H1 (cell line): ENCODE measurements around the gene TMEM45B. TPM values are rescaled to one million over a fixed set of nuclear protein-coding genes. Genes with fewer than 3 reads are reported as not detected.
A peak's percentile ranks its signal among the peaks of the same experiment; 100 is the strongest.

Experiments used
- ASH2L ChIP-seq: fragments of 200-600, 300-600 bp; sonication (generic); IDR thresholded peaks from one replicate; pipeline ENCODE4 v1.7.1; 2017; ENCODE audit warnings: low read length
- ATF3 ChIP-seq: IDR thresholded peaks from 2 replicates; pipeline ENCODE4 v1.6.1; 2011; ENCODE audit warnings: low read depth, mild to moderate bottlenecking, low read length; ENCODE audit not compliant: insufficient read depth
- GTF2F1 ChIP-seq: IDR thresholded peaks from 2 replicates; pipeline ENCODE4 v1.6.1; 2012; ENCODE audit warnings: low read depth, low read length, improper control_type of control experiment, borderline replicate concordance
- KDM4A ChIP-seq: IDR thresholded peaks from one replicate; pipeline ENCODE4 v1.7.1; 2012; ENCODE audit warnings: low read depth, mild to moderate bottlenecking, moderate library complexity, low read length, inconsistent platforms; ENCODE audit not compliant: severe bottlenecking
- MAFK ChIP-seq: IDR thresholded peaks from 2 replicates; pipeline ENCODE4 v1.6.1; 2012; ENCODE audit warnings: low read depth, mild to moderate bottlenecking, improper control_type of control experiment, low read length
- POLR2A ChIP-seq, 2 experiments: IDR thresholded peaks; 1 replicate in 1 of 2; 2 replicates in 1 of 2; pipeline ENCODE4 v1.6.1; 2011; ENCODE audit warnings: low read depth in 2 of 2, low read length in 2 of 2, mild to moderate bottlenecking in 2 of 2; ENCODE audit errors: control extremely low read depth in 1 of 2
- POLR2AphosphoS5 ChIP-seq: IDR thresholded peaks from 2 replicates; pipeline ENCODE4 v1.6.1; 2011; ENCODE audit warnings: low read depth, low read length
- POU5F1 ChIP-seq: IDR thresholded peaks from 2 replicates; pipeline ENCODE4 v1.6.1; 2011; ENCODE audit warnings: low read depth, mild to moderate bottlenecking, low read length, moderate library complexity
- RBBP5 ChIP-seq: IDR thresholded peaks from 2 replicates; pipeline ENCODE4 v1.7.1; 2012; ENCODE audit warnings: low read depth, mild to moderate bottlenecking, inconsistent platforms, low read length, moderate library complexity, borderline replicate concordance
- SAP30 ChIP-seq: fragments of 300-600 bp; sonication (generic); IDR thresholded peaks from 2 replicates; pipeline ENCODE4 v1.7.1; 2012; ENCODE audit warnings: low read length, moderate library complexity, mild to moderate bottlenecking, inconsistent platforms; ENCODE audit not compliant: insufficient read depth, insufficient replicate concordance
- SP4 ChIP-seq: IDR thresholded peaks from 2 replicates; pipeline ENCODE4 v1.6.1; 2012; ENCODE audit warnings: low read length, inconsistent platforms
- SRF ChIP-seq: IDR thresholded peaks from 2 replicates; pipeline ENCODE4 v1.6.1; 2011; ENCODE audit warnings: mild to moderate bottlenecking, low read depth, low read length, moderate library complexity
- TAF7 ChIP-seq: optimal IDR thresholded peaks from 2 replicates; pipeline ENCODE3; 2011; ENCODE audit warnings: low read depth, mild to moderate bottlenecking, inconsistent platforms, low read length, moderate library complexity, borderline replicate concordance
- TBP ChIP-seq: IDR thresholded peaks from 2 replicates; pipeline ENCODE4 v1.6.1; 2011; ENCODE audit warnings: low read depth, low read length, improper control_type of control experiment
- TEAD4 ChIP-seq: IDR thresholded peaks from 2 replicates; pipeline ENCODE4 v1.6.1; 2012; ENCODE audit warnings: low read depth, low read length, inconsistent platforms, mixed read lengths
- YY1 ChIP-seq: IDR thresholded peaks from 2 replicates; pipeline ENCODE4 v1.6.1; 2011; ENCODE audit warnings: low read depth, mild to moderate bottlenecking, low read length
- ZNF274 ChIP-seq: IDR thresholded peaks from 2 replicates; pipeline ENCODE4 v1.7.0; 2012; ENCODE audit warnings: low read length, borderline replicate concordance; ENCODE audit errors: extremely low read depth
- polyA plus RNA-seq, 7 experiments: library from polyadenylated mRNA; depleted of rRNA in 3 of 7; stranded (reverse) in 5 of 7; unstranded in 2 of 7; fragments of >200 nt in 5 of 7; fragments of 200-250 nt in 2 of 7; gene quantifications; 1 replicate in 5 of 7; 2 replicates in 1 of 7; 4 replicates in 1 of 7; pipeline versions ENCODE4 v1.2.1 to v1.2.3, GENCODE V29; 2011 to 2013; ENCODE audit warnings: missing spikeins in 2 of 7, mixed read lengths in 2 of 7
- total RNA-seq: library from RNA; stranded (reverse); fragmentation: NEBNext Ultra II Directional; extraction: Animal tissue kit (Norgen Biotek cat#: 25700); gene quantifications from 2 replicates; pipeline ENCODE4 v1.2.1, GENCODE V29; 2021
- TF ChIP-seq, protein P1 (sequence below): IDR thresholded peaks from 2 replicates; pipeline ENCODE4 v1.6.1; 2012; ENCODE audit warnings: inconsistent platforms

Gene TMEM45B
- total and polyA plus RNA-seq, 2 of the 8 experiments (the other 6 are each of a cell fraction or from before 2014, with no cell fraction given), result 0.23 TPM; not detected in 1

DNA sequence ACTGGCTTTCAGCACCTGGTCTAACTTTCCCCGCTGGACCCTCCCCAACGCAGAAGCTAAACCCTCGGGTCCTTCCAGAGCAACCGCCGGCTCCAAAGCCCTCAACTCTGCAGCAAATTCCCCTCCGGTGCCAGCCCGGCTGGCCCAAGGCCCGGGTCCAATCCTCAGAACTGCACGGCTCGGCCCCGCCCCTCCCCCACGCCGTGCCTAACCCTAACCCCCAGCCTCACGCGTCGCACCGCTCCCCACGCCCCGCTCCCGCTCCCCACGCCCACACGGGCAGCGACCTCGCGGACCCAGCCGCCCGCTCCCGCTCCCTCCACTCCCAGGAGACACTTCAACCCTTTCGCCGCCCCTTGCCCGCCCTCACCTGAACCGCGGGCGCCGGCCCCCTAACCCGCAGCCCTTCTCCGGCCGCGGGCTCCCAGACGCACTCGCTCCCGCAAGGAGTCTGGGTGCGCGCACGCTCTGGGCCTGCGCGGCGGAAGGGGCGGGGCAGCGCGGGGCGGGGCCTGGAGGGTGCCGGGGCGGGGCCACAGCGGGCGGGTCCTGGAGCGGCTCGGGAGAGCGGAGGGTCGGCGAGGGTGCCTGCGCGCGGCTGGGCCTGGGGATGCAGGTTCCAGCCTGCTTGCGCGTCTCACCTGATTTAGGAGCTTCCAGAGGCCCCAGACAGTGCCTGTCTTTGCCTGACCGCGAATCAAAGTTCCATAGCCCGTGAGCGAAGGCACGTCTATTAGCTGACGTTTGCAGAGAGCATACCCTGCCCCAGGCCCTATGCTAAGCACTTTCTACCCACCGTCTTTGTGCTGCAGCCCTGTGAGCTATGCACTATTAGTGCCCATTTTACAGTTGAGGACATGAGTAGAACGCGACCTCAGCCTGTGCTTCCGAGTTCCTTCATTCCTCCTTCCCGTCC is 79.7 kb downstream of the TMEM45B start, which contains the start of gene NFRKB (continued):
- TF ChIP-seq GTF2F1 (no peak), SAP30 (peak; percentile 22), POU5F1 (no peak), POLR2AphosphoS5 (peak; percentile 51), TEAD4 (peak; percentile 13; the same call in 1 of the 2 replicates), POLR2A (IDR thresholded peaks at IDR 0.05; ENCODE audit: control extremely low read depth in 1 of 2, low read depth in 2 of 2, low read length in 2 of 2) (peak; percentile 72 to 78), TAF7 (peak; percentile 45), SRF (no peak), SP4 (no peak), MAFK (no peak), YY1 (no peak), TBP (no peak; the same call in 1 of the 2 replicates), ASH2L (peak; percentile 96), KDM4A (peak; percentile 57), ZNF274 (no peak), RBBP5 (peak; percentile 84; the same call in 1 of the 2 replicates), ATF3 (no peak)
- TF ChIP-seq, protein P1, sequence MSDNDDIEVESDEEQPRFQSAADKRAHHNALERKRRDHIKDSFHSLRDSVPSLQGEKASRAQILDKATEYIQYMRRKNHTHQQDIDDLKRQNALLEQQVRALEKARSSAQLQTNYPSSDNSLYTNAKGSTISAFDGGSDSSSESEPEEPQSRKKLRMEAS, result peak; percentile 37
